ENCODE results near the gene MISP. TPM values are rescaled to one million over a fixed set of nuclear protein-coding genes. Genes with fewer than 3 reads are reported as not detected.

Gene MISP
- total RNA-seq, 1 donor from 2014 or later: not detected

GRCh38 chr19:746208-746819, 4.6 kb upstream of the MISP start:
- Mint-ChIP-seq H3K27ac (no peak overlapping the region), H3K9me3 (no peaks in the 10 kb centered on the region), H3K27me3 (no peaks in the 10 kb centered on the region), H3K36me3 (ENCODE audit: low read depth) (no peaks in the 10 kb centered on the region), H3K4me1 (no peaks in the 10 kb centered on the region), H3K4me3 (no peak overlapping the region)
- DNase-seq: no peak
- intact Hi-C loops (cut with micrococcal nuclease): no loop called here

GRCh38 chr19:746956-747355, 4.0 kb upstream of the MISP start:
- Mint-ChIP-seq H3K27ac (no peak overlapping the region), H3K27me3 (no peaks in the 10 kb centered on the region), H3K4me1 (no peaks in the 10 kb centered on the region), H3K9me3 (no peaks in the 10 kb centered on the region), H3K36me3 (ENCODE audit: low read depth) (no peaks in the 10 kb centered on the region), H3K4me3 (no peak overlapping the region)
- intact Hi-C loops (cut with micrococcal nuclease): no loop called here
- no peak for DNase-seq

DNA sequence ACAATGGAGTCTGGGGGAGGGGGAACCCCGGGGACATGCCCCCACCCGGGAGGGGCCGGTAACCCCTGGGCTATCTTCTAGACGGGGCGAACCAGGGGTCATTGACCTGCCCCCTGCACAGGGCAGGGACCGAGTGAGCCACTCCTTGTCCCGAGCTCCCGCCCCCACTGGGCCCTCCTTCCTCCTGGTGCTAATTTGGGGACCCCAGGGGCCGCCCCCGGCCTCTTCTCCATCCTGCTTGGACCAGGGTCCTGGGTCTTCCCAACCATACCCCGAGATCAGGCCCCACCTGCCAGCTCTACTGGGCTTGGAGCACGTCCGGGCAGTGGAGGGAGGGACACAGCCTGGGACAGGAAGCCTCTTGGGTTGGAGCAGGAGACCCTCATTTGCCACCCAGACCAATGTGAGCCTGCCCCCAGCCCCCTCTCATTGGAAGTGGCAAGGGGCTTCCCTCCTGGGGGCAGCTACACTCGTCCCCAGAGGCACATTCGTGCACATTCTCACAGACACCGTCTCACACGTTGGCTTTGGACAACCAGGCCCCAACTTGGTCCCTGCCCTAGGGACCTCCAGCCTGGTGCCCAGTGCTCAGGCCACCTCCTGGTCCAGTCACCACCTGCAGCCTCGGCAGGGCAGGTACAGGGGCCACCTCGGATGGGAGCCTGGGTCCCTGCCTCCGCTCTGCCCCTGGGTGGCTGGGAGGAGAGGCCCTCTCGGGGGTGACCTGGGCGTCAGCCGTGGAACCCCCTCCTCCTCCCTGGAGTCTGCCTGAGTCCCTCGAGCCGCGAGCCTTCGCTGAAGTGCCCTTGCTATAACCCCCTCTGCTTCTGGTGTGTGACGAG, 3.3 kb upstream of the MISP start:
- DNase-seq: no peak
- H3K36me3 Mint-ChIP-seq (ENCODE audit: low read depth): no peaks in the 10 kb centered on the region
- no peaks in the 10 kb centered on the region for H3K27me3 Mint-ChIP-seq
- no peaks in the 10 kb centered on the region for H3K4me1 Mint-ChIP-seq
- no peaks in the 10 kb centered on the region for H3K9me3 Mint-ChIP-seq
- H3K4me3 Mint-ChIP-seq: no peak overlapping the region
- H3K27ac Mint-ChIP-seq: no peak overlapping the region
- intact Hi-C loops (cut with micrococcal nuclease): no loop called here

DNA sequence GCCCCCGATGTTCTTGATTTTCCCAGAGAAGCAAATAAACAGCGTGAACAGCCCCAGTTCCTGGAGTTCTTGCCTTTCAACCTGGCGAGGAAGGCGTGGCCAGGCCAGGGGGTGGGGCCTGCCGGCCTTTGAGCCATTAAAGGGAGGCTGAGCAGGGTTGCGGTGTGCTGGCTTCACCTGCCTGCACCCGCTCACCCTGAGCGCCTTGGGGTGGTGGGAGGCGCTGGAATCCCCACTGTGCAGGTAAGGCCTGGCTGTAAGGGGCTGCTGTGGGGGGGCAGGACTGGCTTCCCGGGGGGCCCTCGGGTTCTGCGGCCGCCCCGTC, 2.7 kb upstream of the MISP start:
- no peak for DNase-seq
- H3K27ac Mint-ChIP-seq: no peak overlapping the region
- intact Hi-C loops (cut with micrococcal nuclease): no loop called here
- H3K9me3 Mint-ChIP-seq: no peaks in the 10 kb centered on the region
- no peak overlapping the region for H3K4me3 Mint-ChIP-seq
- no peaks in the 10 kb centered on the region for H3K4me1 Mint-ChIP-seq
- H3K27me3 Mint-ChIP-seq: no peaks in the 10 kb centered on the region
- no peaks in the 10 kb centered on the region for H3K36me3 Mint-ChIP-seq (ENCODE audit: low read depth)

GRCh38 chr19:749811-750210, 1.1 kb upstream of the MISP start:
- Mint-ChIP-seq H3K27ac (no peak overlapping the region), H3K27me3 (no peaks in the 10 kb centered on the region), H3K4me1 (no peaks in the 10 kb centered on the region), H3K36me3 (ENCODE audit: low read depth) (no peaks in the 10 kb centered on the region), H3K4me3 (no peak overlapping the region), H3K9me3 (no peaks in the 10 kb centered on the region)
- no peak for DNase-seq
- intact Hi-C loops (cut with micrococcal nuclease): no loop called here

DNA sequence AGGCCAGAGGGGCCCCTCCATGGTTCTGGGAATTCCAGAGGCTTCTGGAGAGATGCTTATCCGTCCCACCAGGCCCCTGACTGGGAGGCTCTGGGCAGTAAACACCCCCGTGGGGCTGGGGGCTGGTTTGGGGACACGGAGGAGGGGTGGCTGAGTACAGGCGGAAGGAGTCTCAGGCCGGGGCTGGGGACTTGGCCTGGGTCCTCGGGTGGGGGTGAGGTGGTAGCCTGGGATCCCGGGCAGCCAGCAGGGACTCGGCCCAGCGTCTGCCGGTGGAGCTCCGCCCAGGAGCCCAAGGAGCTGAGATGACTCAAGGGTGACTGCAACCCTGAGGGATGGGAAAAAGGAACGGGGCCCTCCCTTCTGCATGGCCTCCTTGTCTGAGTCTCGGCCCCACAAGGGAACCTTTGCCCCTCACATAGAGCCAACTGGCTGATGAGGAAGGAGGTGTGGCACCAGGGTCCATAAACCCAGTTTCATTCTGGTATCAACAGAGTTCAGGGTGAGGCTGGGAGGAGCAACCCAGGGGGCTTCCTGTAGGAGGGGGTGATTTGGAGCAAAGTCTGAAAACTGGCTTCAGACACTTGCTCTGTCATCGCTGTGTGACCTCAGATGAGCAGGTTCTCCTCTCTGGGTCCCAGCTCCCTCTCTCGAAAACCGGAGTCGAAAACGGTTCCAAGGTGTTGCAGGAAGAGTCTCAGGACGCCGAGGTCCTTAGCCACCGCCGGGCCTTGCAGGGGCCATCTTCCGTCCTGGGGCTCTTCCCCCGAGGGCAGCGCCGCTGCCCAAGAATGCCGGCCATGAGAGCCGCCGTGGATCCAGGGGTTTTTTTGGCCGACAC, 809 bp downstream of the MISP start:
- no peaks in the 10 kb centered on the region for H3K9me3 Mint-ChIP-seq
- H3K36me3 Mint-ChIP-seq (ENCODE audit: low read depth): no peaks in the 10 kb centered on the region
- no peak for DNase-seq
- no peak overlapping the region for H3K4me3 Mint-ChIP-seq
- no peak overlapping the region for H3K27ac Mint-ChIP-seq
- intact Hi-C loops (cut with micrococcal nuclease): no loop called here
- H3K27me3 Mint-ChIP-seq: no peaks in the 10 kb centered on the region
- H3K4me1 Mint-ChIP-seq: no peaks in the 10 kb centered on the region

DNA sequence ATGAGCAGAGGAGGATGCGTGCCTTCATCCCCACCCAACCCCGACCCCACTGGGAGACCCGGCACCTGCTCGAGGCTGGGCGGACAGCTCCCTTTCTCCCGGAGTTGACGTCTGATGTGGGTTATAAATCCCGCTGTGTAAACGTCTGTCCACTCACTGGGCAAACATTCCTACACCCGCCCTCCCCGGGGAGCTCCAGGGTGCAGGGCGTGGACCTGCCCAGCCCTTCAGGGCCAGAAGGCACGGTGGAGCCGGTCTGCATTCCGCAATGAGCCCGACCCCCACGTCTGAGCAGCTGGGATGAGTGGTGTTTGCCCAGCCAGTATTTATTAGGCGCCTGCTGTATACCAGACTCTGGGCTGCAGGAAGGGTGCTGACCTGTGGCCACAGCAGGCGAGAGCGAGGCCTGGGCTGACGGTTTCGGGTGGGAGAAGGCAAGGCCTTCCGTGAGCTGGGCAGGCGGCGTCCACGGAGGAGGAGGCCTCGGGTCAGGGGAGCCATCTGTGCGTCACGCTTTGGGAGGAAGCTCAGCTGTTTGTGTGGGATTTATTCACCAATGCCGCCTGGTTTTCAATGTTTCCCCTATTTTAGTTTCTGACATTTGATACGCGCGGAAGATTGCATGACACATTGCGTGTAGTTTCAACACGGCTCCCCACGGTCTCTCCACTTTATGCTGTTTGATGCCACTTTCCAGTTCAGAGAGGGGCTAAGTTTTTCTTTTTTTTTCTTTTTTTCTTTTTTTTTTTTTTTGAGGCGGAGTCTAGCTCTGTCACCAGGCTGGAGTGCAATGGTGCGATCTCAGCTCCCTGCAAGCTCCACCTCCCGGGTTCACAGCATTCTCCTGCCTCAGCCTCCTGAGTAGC, 2.0 kb downstream of the MISP start:
- DNase-seq: no peak
- H3K36me3 Mint-ChIP-seq (ENCODE audit: low read depth): no peaks in the 10 kb centered on the region
- no peak overlapping the region for H3K27ac Mint-ChIP-seq
- H3K9me3 Mint-ChIP-seq: no peaks in the 10 kb centered on the region
- H3K4me1 Mint-ChIP-seq: no peaks in the 10 kb centered on the region
- no peaks in the 10 kb centered on the region for H3K27me3 Mint-ChIP-seq
- H3K4me3 Mint-ChIP-seq: no peak overlapping the region
- intact Hi-C loops (cut with micrococcal nuclease): no loop called here

DNA sequence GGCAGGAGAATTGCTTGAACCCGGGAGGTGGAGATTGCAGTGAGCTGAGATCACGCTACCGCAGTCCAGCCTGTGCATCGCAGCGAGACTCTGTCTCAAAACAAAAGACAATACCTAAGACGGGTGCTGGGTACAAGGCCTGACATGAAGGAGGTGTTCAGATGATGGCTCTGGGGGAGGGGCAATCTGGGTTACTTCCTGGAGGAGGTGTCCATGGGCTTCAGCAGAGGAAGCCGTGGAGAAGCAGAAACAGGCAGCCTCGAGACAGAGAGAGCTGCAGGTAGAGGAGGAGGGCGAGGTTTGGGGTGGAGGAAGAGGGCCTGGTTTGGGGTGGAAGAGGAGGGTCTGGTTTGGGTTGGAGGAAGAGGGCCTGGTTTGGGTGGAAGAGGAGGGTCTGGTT, 3.6 kb downstream of the MISP start:
- no peak overlapping the region for H3K27ac Mint-ChIP-seq
- no peaks in the 10 kb centered on the region for H3K27me3 Mint-ChIP-seq
- H3K9me3 Mint-ChIP-seq: peaks cover under 1% of the 10 kb centered on the region
- peaks cover under 1% of the 10 kb centered on the region for H3K36me3 Mint-ChIP-seq (ENCODE audit: low read depth)
- H3K4me3 Mint-ChIP-seq: no peak overlapping the region
- intact Hi-C loops (cut with micrococcal nuclease): no loop called here
- no peaks in the 10 kb centered on the region for H3K4me1 Mint-ChIP-seq
- no peak for DNase-seq

GRCh38 chr19:755063-755462, 4.2 kb downstream of the MISP start:
- Mint-ChIP-seq H3K36me3 (ENCODE audit: low read depth) (peaks cover 3% of the 10 kb centered on the region), H3K4me1 (no peaks in the 10 kb centered on the region), H3K27ac (no peak overlapping the region), H3K9me3 (peaks cover 4% of the 10 kb centered on the region), H3K4me3 (no peak overlapping the region), H3K27me3 (no peaks in the 10 kb centered on the region)
- DNase-seq: no peak
- intact Hi-C loops (cut with micrococcal nuclease): no loop called here

GRCh38 chr19:756236-756635, 5.3 kb downstream of the MISP start:
- no peak for DNase-seq

GRCh38 chr19:756821-757688, 6.1 kb downstream of the MISP start:
- H3K27ac Mint-ChIP-seq: no peak overlapping the region

More at GRCh38 chr19:756236-756635, 5.3 kb downstream of the MISP start:
- Mint-ChIP-seq H3K4me3 (no peak overlapping the region), H3K27ac (no peak overlapping the region), H3K4me1 (no peaks in the 10 kb centered on the region), H3K9me3 (peaks cover 4% of the 10 kb centered on the region), H3K36me3 (ENCODE audit: low read depth) (peaks cover 3% of the 10 kb centered on the region), H3K27me3 (no peaks in the 10 kb centered on the region)
- intact Hi-C loops (cut with micrococcal nuclease): no loop called here

DNA sequence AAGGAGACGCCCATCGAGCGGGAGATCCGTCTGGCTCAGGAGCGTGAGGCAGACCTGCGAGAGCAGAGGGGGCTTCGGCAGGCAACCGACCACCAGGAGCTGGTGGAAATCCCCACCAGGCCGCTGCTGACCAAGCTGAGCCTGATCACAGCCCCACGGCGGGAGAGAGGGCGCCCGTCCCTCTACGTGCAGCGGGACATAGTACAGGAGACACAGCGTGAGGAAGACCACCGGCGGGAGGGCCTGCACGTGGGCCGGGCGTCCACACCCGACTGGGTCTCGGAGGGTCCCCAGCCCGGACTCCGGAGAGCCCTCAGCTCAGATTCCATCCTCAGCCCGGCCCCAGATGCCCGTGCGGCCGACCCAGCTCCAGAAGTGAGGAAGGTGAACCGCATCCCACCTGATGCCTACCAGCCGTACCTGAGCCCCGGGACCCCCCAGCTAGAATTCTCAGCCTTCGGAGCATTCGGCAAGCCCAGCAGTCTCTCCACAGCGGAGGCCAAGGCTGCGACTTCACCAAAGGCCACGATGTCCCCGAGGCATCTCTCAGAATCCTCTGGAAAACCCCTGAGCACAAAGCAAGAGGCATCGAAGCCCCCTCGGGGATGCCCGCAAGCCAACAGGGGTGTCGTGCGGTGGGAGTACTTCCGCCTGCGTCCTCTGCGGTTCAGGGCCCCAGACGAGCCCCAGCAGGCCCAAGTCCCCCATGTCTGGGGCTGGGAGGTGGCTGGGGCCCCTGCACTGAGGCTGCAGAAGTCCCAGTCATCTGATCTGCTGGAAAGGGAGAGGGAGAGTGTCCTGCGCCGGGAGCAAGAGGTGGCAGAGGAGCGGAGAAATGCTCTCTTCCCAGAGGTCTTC, 7.1 kb downstream of the MISP start:
- H3K4me3 Mint-ChIP-seq: no peak overlapping the region
- H3K4me1 Mint-ChIP-seq: no peaks in the 10 kb centered on the region
- H3K36me3 Mint-ChIP-seq (ENCODE audit: low read depth): peaks cover 3% of the 10 kb centered on the region
- DNase-seq: no peak
- H3K9me3 Mint-ChIP-seq: peaks cover 4% of the 10 kb centered on the region
- intact Hi-C loops (cut with micrococcal nuclease): no loop called here
- no peak overlapping the region for H3K27ac Mint-ChIP-seq
- H3K27me3 Mint-ChIP-seq: no peaks in the 10 kb centered on the region

More at GRCh38 chr19:756821-757688, 6.1 kb downstream of the MISP start:
- Mint-ChIP-seq H3K4me3 (no peak overlapping the region), H3K27me3 (no peaks in the 10 kb centered on the region), H3K4me1 (no peaks in the 10 kb centered on the region), H3K36me3 (ENCODE audit: low read depth) (peaks cover 3% of the 10 kb centered on the region), H3K9me3 (peaks cover 4% of the 10 kb centered on the region)
- intact Hi-C loops (cut with micrococcal nuclease): no loop called here
- no peak for DNase-seq
